Heart left ventricle (tissue), 16 donors: ENCODE measurements around the gene DDX46. TPM values are rescaled to one million over a fixed set of nuclear protein-coding genes. Genes with fewer than 3 reads are reported as not detected.

Experiments used
- ATAC-seq, 4 donors: fragments of 200-7000 bp; cut with Tn5 transposase; one replicate each; pipeline ENCODE4 v1.9.1; 2020 to 2022; ENCODE audit warnings: moderate library complexity in 4 of 4, mild to moderate bottlenecking in 3 of 4, moderate number of reproducible peaks in 1 of 4
- DNase-seq, 5 donors: peaks; one replicate each; pipeline ENCODE4 v3.0.0-alpha.2; 2020
- H3K27ac ChIP-seq, 12 donors: fragments of 200-600 bp; sonication (generic) in 4 of 12; one replicate each; pipeline versions ENCODE4 v1.5.0 to v1.8.0; 2016 to 2022; ENCODE audit warnings: mild to moderate bottlenecking in 2 of 12
- H3K27me3 ChIP-seq, 9 donors: fragments of 200-600 bp; sonication (generic) in 2 of 9; one replicate each; pipeline versions ENCODE4 v1.5.1 to v1.8.0; 2016 to 2022; ENCODE audit warnings: mild to moderate bottlenecking in 3 of 9
- H3K36me3 ChIP-seq, 9 donors: fragments of 200-600 bp; sonication (generic) in 2 of 9; one replicate each; pipeline versions ENCODE4 v1.5.0 to v1.8.0; 2018 to 2022; ENCODE audit warnings: mild to moderate bottlenecking in 2 of 9
- H3K4me1 ChIP-seq, 12 donors: fragments of 200-600 bp; sonication (generic) in 4 of 12; one replicate each; pipeline versions ENCODE4 v1.5.0 to v1.8.0; 2016 to 2022; ENCODE audit warnings: mild to moderate bottlenecking in 3 of 12
- H3K4me3 ChIP-seq, 12 donors: fragments of 200-600 bp; sonication (generic) in 4 of 12; one replicate each; pipeline versions ENCODE4 v1.5.0 to v1.8.0; 2017 to 2022; ENCODE audit warnings: mild to moderate bottlenecking in 9 of 12, moderate library complexity in 4 of 12
- H3K9me3 ChIP-seq, 12 donors: fragments of 200-600 bp; sonication (generic) in 4 of 12; one replicate each; pipeline versions ENCODE4 v1.5.0 to v1.8.0; 2016 to 2022; ENCODE audit warnings: mild to moderate bottlenecking in 1 of 12
- POLR2A ChIP-seq, 2 donors: fragments of 450-650 bp; IDR thresholded peaks; one replicate each; pipeline ENCODE4 v1.6.1; 2017; ENCODE audit warnings: antibody characterized with exemption in 2 of 2, mild to moderate bottlenecking in 2 of 2, moderate library complexity in 2 of 2
- WGBS, 4 donors: extraction: QIAGEN DNeasy Blood & Tissue Kit in 2 of 4; methylation state at CpG; one replicate each; pipeline versions ENCODE4 v1.1.5 to v1.1.7; 2013 to 2018; 5-methylcytosine and 5-hydroxymethylcytosine counted together
- intact Hi-C, 10 donors: fragments of 100-400 bp; cut with DNase I; formaldehyde crosslinking; loops; one replicate each; pipeline versions ENCODE4 v1.11.1 to v1.14.2; 2022
- polyA plus RNA-seq, 2 donors: library from polyadenylated mRNA; stranded (reverse); fragments of 200-250 nt; gene quantifications; one replicate each; pipeline ENCODE4 v1.2.3, GENCODE V29; 2013
- total RNA-seq, 9 donors: library from RNA; depleted of rRNA in 2 of 9; stranded (reverse); fragments of >200 nt in 2 of 9; fragmentation: NEBNext Ultra II Directional in 3 of 9; extraction: Animal tissue kit (Norgen Biotek cat#: 25700) in 3 of 9; gene quantifications; one replicate each; pipeline versions ENCODE4 v1.1.0 to v1.2.4, GENCODE V29; 2016 to 2023
- TF ChIP-seq, protein P1 (sequence below), 12 donors: fragments of 200-600 bp; sonication (generic) in 4 of 12; IDR thresholded peaks; one replicate each; pipeline versions ENCODE4 v1.5.0 to v1.8.0; 2018 to 2022; ENCODE audit warnings: antibody characterized with exemption in 12 of 12, mild to moderate bottlenecking in 5 of 12
- donor health status: ischemic (EF 13 %, LVEDD 7.1; RV severe dilation, severe dysfunction).
- donor health status: healthy with polysubstance abuse.
- donor health status: DM: no; HTN: yes; CAD: no.
- donor health status: DM: no; HTN: no; CAD: no.
- donor health status: ischemic (EF 25% LVEDD 6.9; RV normal size, moderate dysfunction).
- donor health status: ischemic (EF 25% LVEDD 5.7; RV mildly dilated, moderate dysfunction).
- donor health status: healthy.
- donor health status: DM: yes; HTN: yes; CAD: no.
- donor health status: ischemic (EF 35%, LVEDD 5.7; RV mildly dilated, moderate dysfunction).
- donor health status: nonischemic (EF 11% LVEDD 7.7; RV severe dilation, severe dysfunction).
- donor health status: DM: yes; HTN: yes; CAD: no.
- donor health status: PGD.
- donor health status: ischemic (EF 29% LVEDD 5.4; RV normal size, mild dysfunction).
- donor health status: nonischemic (EF 23%, LVEDD 6.1; RV moderate dilation, normal function).

DDX46 gene
- total and polyA plus RNA-seq, 11 donors: 14.3 to 37.0 (median 28.8) TPM

DNA sequence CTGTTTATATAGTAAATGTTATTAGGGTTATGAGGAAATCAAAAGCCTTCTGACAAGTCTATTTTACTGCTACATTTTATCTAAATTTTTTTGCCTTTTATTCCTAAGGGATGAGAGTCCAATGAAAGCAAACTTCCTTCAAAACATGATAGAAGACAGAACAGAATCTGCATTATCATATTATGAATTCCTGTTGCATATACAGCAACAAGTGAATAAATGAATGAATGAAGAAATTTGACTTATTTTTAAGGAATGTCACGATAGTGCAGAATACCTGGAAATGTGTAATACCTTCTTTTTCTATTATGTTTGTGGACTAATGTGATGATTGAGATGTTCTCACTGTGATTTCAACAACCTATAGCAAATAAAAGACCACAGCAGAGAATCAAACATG lies 33.7 kb upstream of the DDX46 start:
- no peaks in the 10 kb centered on the region for H3K27me3 ChIP-seq
- H3K27ac ChIP-seq: no peak overlapping the region
- ATAC-seq (no peak), DNase-seq (no peak)
- H3K9me3 ChIP-seq: no peaks in the 10 kb centered on the region
- peaks cover 0 to 78% (median 60%) of the 10 kb centered on the region in 9 donors for H3K36me3 ChIP-seq
- no peak overlapping the region for H3K4me3 ChIP-seq
- intact Hi-C loops: no loop called here
- no peaks in the 10 kb centered on the region for H3K4me1 ChIP-seq
- WGBS, 4 donors: 93 to 96% (median 95%) methylated on average over 1 of the region's 1 CpG
- TF ChIP-seq POLR2A (IDR thresholded peaks at IDR 0.05): no peak
- TF ChIP-seq, protein P1, sequence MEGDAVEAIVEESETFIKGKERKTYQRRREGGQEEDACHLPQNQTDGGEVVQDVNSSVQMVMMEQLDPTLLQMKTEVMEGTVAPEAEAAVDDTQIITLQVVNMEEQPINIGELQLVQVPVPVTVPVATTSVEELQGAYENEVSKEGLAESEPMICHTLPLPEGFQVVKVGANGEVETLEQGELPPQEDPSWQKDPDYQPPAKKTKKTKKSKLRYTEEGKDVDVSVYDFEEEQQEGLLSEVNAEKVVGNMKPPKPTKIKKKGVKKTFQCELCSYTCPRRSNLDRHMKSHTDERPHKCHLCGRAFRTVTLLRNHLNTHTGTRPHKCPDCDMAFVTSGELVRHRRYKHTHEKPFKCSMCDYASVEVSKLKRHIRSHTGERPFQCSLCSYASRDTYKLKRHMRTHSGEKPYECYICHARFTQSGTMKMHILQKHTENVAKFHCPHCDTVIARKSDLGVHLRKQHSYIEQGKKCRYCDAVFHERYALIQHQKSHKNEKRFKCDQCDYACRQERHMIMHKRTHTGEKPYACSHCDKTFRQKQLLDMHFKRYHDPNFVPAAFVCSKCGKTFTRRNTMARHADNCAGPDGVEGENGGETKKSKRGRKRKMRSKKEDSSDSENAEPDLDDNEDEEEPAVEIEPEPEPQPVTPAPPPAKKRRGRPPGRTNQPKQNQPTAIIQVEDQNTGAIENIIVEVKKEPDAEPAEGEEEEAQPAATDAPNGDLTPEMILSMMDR (IDR thresholded peaks at IDR 0.05): no peak

- no peaks in the 10 kb centered on the region for H3K27me3 ChIP-seq
- H3K27ac ChIP-seq: no peak overlapping the region
- 58 to 75% (median 66%) methylated on average over 3 of the region's 3 CpGs for WGBS, 4 donors
- no peaks in the 10 kb centered on the region for H3K9me3 ChIP-seq
- TF ChIP-seq POLR2A (IDR thresholded peaks at IDR 0.05): no peak
- TF ChIP-seq, protein P1 (IDR thresholded peaks at IDR 0.05): no peak
- intact Hi-C loops: no loop called here
- DNase-seq: no peak
- no peak for ATAC-seq
- peaks cover 0 to 2% (median 0%) of the 10 kb centered on the region in 9 donors for H3K36me3 ChIP-seq
- H3K4me1 ChIP-seq: peaks cover 0 to 14% (median 0%) of the 10 kb centered on the region in 12 donors
- no peak overlapping the region for H3K4me3 ChIP-seq
Observed at GRCh38 chr5:134732819-134733218, 25.8 kb upstream of the DDX46 start.

GRCh38 chr5:134735243-134735642 lies 23.3 kb upstream of the DDX46 start:
- Histone ChIP-seq H3K27ac (no peak overlapping the region), H3K27me3 (no peaks in the 10 kb centered on the region), H3K4me1 (peaks cover 0 to 25% (median 12%) of the 10 kb centered on the region in 12 donors), H3K4me3 (no peak overlapping the region), H3K36me3 (peaks cover 0 to 2% (median 0%) of the 10 kb centered on the region in 9 donors), H3K9me3 (no peaks in the 10 kb centered on the region)
- WGBS, 4 donors: 76 to 81% (median 79%) methylated on average over 4 of the region's 4 CpGs
- no peak for TF ChIP-seq POLR2A (IDR thresholded peaks at IDR 0.05)
- TF ChIP-seq, protein P1 (IDR thresholded peaks at IDR 0.05): no peak
- ATAC-seq (no peak), DNase-seq (no peak)
- intact Hi-C loops: loop anchor here in 3 of 10 donors (5.0 kb wide), 2 partner anchors 167 to 172 kb away; partner anchors contain the start of gene PCBD2 (in 2 of the 3)

GRCh38 chr5:134736173-134736812 lies 22.3 kb upstream of the DDX46 start:
- H3K36me3 ChIP-seq: peaks cover 0 to 9% (median 3%) of the 10 kb centered on the region in 9 donors
- WGBS, 4 donors: 74 to 83% (median 79%) methylated on average over 2 of the region's 2 CpGs
- intact Hi-C loops: loop anchor here in 3 of 10 donors (5.0 kb wide), 2 partner anchors 166 to 171 kb away; partner anchors contain the start of gene PCBD2 (in 2 of the 3)
- no peak for DNase-seq
- H3K9me3 ChIP-seq: no peaks in the 10 kb centered on the region
- peak overlapping the region in 1 of 12 donors; percentile 43 for H3K27ac ChIP-seq
- TF ChIP-seq, protein P1 (IDR thresholded peaks at IDR 0.05): no peak
- no peak for TF ChIP-seq POLR2A (IDR thresholded peaks at IDR 0.05)
- no peak for ATAC-seq
- H3K27me3 ChIP-seq: no peaks in the 10 kb centered on the region
- no peak overlapping the region for H3K4me3 ChIP-seq
- H3K4me1 ChIP-seq: peaks cover 0 to 26% (median 12%) of the 10 kb centered on the region in 12 donors
